ENCODE measurements around the gene THTPA. TPM values are rescaled to one million over a fixed set of nuclear protein-coding genes. Genes with fewer than 3 reads are reported as not detected.

Gene THTPA
- total and polyA plus RNA-seq, 2 of the 13 experiments (the other 11 are each of a cell fraction or from before 2014, with no cell fraction given): 7.4 to 8.7 TPM

DNA sequence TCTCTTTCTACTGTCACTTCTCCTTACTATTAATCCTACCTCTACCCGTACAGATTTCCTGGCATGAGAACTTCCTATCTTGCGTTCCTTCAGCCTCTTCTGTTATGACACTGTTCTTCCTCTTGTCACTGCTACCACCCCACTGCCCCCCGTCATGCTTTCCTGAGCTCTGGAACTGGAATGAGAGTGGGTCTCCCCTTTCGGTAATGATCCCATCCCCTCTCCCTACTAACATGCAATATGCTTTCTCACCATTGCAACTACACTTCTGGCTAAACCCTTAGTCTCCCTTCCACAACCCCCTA is 16.4 kb downstream of the THTPA start (continued):
- TF ChIP-seq SSRP1 (CRISPR knock-in tag; IDR thresholded peaks at IDR 0.05) (no peak), SRSF1 (optimal IDR thresholded peaks at IDR 0.05; ENCODE audit: low read depth, low read length) (no peak)

DNA sequence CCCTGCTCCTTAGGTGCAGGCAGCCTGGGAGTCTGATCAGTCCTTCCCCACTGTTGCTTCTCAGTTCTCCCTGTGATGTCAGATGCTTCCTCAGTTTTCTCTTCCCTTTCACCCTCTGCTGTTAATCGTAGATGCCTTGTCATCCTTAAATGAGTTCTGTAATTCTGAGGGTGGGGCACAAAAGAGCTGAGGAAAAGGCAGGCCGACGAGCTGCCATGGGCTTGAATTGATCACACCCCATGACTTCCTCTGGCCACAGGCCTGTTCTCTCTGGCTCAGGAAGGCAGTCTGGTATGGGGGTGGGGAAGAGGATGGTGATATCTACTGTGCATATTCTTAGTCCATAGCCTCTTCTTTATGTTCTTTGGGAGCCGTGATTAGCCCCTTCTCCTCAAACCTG is 16.8 kb downstream of the THTPA start:
- Histone ChIP-seq H3K9ac (ENCODE audit: insufficient read depth, low read depth, low read length) (peak overlapping the region; percentile 9; the same call in 1 of the 2 replicates), H3K36me3 (replicated peaks in 1 of 2; ENCODE audit: control insufficient read depth in 1 of 2, insufficient read depth in 2 of 2, low read length in 2 of 2) (no peaks in the 10 kb centered on the region), H3K27ac (ENCODE audit: extremely low read length, insufficient read depth, low read length) (no peak overlapping the region), H3K79me2 (ENCODE audit: insufficient read depth, low read length) (no peaks in the 10 kb centered on the region), H3K9me3 (ENCODE audit: low read length) (no peaks in the 10 kb centered on the region), H3K27me3 (ENCODE audit: control insufficient read depth in 1 of 2, insufficient read depth in 2 of 2, low read length in 2 of 2) (peaks cover 2 to 8% of the 10 kb centered on the region in 2 experiments; a peak in 2 of 5 replicates), H3K4me3 (replicated peaks in 1 of 3; ENCODE audit: insufficient read depth in 1 of 3, low read depth in 2 of 3, low read length in 3 of 3) (peak overlapping the region in 1 of 3 experiments; percentile 51; a peak in 1 of 6 replicates), H3K4me1 (ENCODE audit: insufficient read depth, low read length) (peaks cover 52% of the 10 kb centered on the region), H3K4me2 (ENCODE audit: low read depth, low read length) (peak overlapping the region; percentile 76), H4K20me1 (ENCODE audit: insufficient read depth, low read length) (no peaks in the 10 kb centered on the region), H2AFZ (ENCODE audit: low read length) (peak overlapping the region; percentile 11)
- WGBS (ENCODE audit: low lambda C conversion rate): 34% methylated on average over 4 of the region's 4 CpGs
- no TSS peak for BruUV-seq (replicated peaks)
- ATAC-seq (no peak), FAIRE-seq (no peak), DNase-seq (ENCODE audit: low spot score) (peak; percentile 3)
- 0 out of 2 replicates have a peak, but pooled peaks have one; percentile 23 for TF ChIP-seq ZNF598 (CRISPR knock-in tag; IDR thresholded peaks at IDR 0.05; ENCODE audit: borderline replicate concordance)
- peak; percentile 19; the same call in 1 of the 2 replicates for TF ChIP-seq JUND (CRISPR knock-in tag; IDR thresholded peaks at IDR 0.05)
- TF ChIP-seq, protein P1, sequence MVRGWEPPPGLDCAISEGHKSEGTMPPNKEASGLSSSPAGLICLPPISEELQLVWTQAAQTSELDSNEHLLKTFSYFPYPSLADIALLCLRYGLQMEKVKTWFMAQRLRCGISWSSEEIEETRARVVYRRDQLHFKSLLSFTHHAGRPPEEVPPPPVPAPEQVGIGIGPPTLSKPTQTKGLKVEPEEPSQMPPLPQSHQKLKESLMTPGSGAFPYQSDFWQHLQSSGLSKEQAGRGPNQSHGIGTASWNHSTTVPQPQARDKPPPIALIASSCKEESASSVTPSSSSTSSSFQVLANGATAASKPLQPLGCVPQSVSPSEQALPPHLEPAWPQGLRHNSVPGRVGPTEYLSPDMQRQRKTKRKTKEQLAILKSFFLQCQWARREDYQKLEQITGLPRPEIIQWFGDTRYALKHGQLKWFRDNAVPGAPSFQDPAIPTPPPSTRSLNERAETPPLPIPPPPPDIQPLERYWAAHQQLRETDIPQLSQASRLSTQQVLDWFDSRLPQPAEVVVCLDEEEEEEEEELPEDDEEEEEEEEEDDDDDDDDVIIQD (CRISPR knock-in tag; IDR thresholded peaks at IDR 0.05; ENCODE audit: low read depth): no peak
- no peak for TF ChIP-seq SIX1 (CRISPR knock-in tag; IDR thresholded peaks at IDR 0.05; ENCODE audit: borderline replicate concordance)
- no peak for TF ChIP-seq ZNF724P (CRISPR knock-in tag; IDR thresholded peaks at IDR 0.05; ENCODE audit: borderline replicate concordance)
- TF ChIP-seq, protein P2, sequence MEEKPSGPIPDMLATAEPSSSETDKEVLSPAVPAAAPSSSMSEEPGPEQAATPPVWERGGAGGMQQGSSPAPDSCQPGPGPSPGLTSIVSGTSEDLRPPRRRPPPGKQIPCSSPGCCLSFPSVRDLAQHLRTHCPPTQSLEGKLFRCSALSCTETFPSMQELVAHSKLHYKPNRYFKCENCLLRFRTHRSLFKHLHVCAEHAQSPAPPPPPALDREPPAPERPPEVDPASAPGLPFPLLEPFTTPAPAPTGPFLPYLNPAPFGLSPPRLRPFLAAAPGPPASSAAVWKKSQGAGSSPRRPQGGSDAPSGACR (CRISPR knock-in tag; IDR thresholded peaks at IDR 0.05): 0 out of 2 replicates have a peak, but pooled peaks have one; percentile 23
- TF ChIP-seq FOXC1 (CRISPR knock-in tag; IDR thresholded peaks at IDR 0.05; ENCODE audit: borderline replicate concordance): peak; percentile 55; the same call in 1 of the 2 replicates
- TF ChIP-seq SP4 (CRISPR knock-in tag; IDR thresholded peaks at IDR 0.05): 0 out of 2 replicates have a peak, but pooled peaks have one; percentile 10
- TF ChIP-seq ZNF768 (CRISPR knock-in tag; IDR thresholded peaks at IDR 0.05): no peak
- TF ChIP-seq ZNF354B (CRISPR knock-in tag; IDR thresholded peaks at IDR 0.05): no peak
- TF ChIP-seq ARNT2 (CRISPR knock-in tag; IDR thresholded peaks at IDR 0.05; ENCODE audit: low read depth): no peak
- no peak for TF ChIP-seq ZFP1 (CRISPR knock-in tag; IDR thresholded peaks at IDR 0.05)
- POLR2A ChIA-PET: interaction anchor here (2.0 to 6.5 kb wide), 8 partner anchors 8 to 65 kb away, joined by 5 to 113 read pairs (median 10); partner anchors contain the start of genes DHRS2 and THTPA
- intact Hi-C loops (cut with micrococcal nuclease; ENCODE audit: unreplicated experiment): no loop called here
- CTCF ChIA-PET (ENCODE audit: low intra/inter-chr PET ratio, low total read pairs): no interaction called here
- in situ Hi-C loops (cut with HindIII; ENCODE audit: extremely low pct_ligation_motif_present, low pct_unique_long_range_greater_than_20kb): no loop called here

Measured in HepG2 (cell line).